GM12878 (cell line): Measurements from ENCODE around the gene DIAPH2.

Experiments
- BCL11A ChIP-seq: IDR thresholded peaks from 2 replicates; pipeline ENCODE4 v1.6.1; 2011; ENCODE audit warnings: low read depth, low read length
- BMI1 ChIP-seq: fragments of 450-650 bp; IDR thresholded peaks from 2 replicates; pipeline ENCODE4 v1.6.1; 2016; ENCODE audit warnings: mild to moderate bottlenecking, moderate library complexity, borderline replicate concordance
- CHD2 ChIP-seq: IDR thresholded peaks from 2 replicates; pipeline ENCODE4 v1.6.1; 2011; ENCODE audit warnings: low read depth, low read length, improper control_type of control experiment, borderline replicate concordance
- CHD4 ChIP-seq: fragments of 200-600 bp; sonication (generic); IDR thresholded peaks from 2 replicates; pipeline ENCODE4 v1.6.1; 2016; ENCODE audit warnings: mild to moderate bottlenecking
- CTCF ChIP-seq, 3 experiments: IDR thresholded peaks in 2 of 3; conservative IDR thresholded peaks in 1 of 3; 2 replicates each; pipeline ENCODE4 v1.5.1; 2011; ENCODE audit warnings: low read depth in 3 of 3, low read length in 3 of 3, mild to moderate bottlenecking in 3 of 3, control low read depth in 2 of 3, moderate library complexity in 2 of 3, inconsistent platforms in 1 of 3, mixed read lengths in 1 of 3; ENCODE audit not compliant: control insufficient read depth in 2 of 3, insufficient read depth in 1 of 3; ENCODE audit errors: extremely low read depth in 1 of 3
- ELK1 ChIP-seq: IDR thresholded peaks from 2 replicates; pipeline ENCODE4 v1.6.1; 2012; ENCODE audit warnings: low read depth, low read length, improper control_type of control experiment
- GATAD2B ChIP-seq: fragments of 450-650 bp; conservative IDR thresholded peaks from 2 replicates; pipeline ENCODE4 v1.6.1; 2017; ENCODE audit warnings: low read depth, mild to moderate bottlenecking, moderate library complexity
- HCFC1 ChIP-seq: fragments of 150-350 bp; IDR thresholded peaks from 2 replicates; pipeline ENCODE4 v1.6.1; 2014; ENCODE audit warnings: low read length
- MTA3 ChIP-seq: IDR thresholded peaks from 2 replicates; pipeline ENCODE4 v1.6.1; 2012; ENCODE audit warnings: low read length, inconsistent platforms, borderline replicate concordance
- RBBP5 ChIP-seq: fragments of 200-600 bp; sonication (generic); conservative IDR thresholded peaks from 2 replicates; pipeline ENCODE4 v1.6.1; 2016
- RELA ChIP-seq: fragments of 450-650 bp; IDR thresholded peaks from 2 replicates; pipeline ENCODE4 v1.8.0; 2014; ENCODE audit warnings: borderline replicate concordance; ENCODE audit not compliant: partially characterized antibody

- no peak for TF ChIP-seq CHD2
- TF ChIP-seq CTCF (IDR thresholded peaks at IDR 0.05 in 2 of 3, conservative IDR thresholded peaks at IDR 0.05 in 1 of 3; ENCODE audit: control insufficient read depth in 2 of 3, extremely low read depth in 1 of 3, insufficient read depth in 1 of 3, low read depth in 3 of 3, low read length in 3 of 3): no peak
- TF ChIP-seq BCL11A: no peak
- no peak for TF ChIP-seq ELK1
- TF ChIP-seq RBBP5: no peak
- no peak for TF ChIP-seq CHD4
- TF ChIP-seq RELA: no peak
- no peak for TF ChIP-seq MTA3
- no peak for TF ChIP-seq BMI1
- no peak for TF ChIP-seq HCFC1
- no peak for TF ChIP-seq GATAD2B
Observed at GRCh38 chrX:97167333-97167732, 482.7 kb downstream of the DIAPH2 start.
